HFFc6 (cell line): ENCODE data around the gene BPIFB3. TPM values are rescaled to one million over a fixed set of nuclear protein-coding genes. Genes with fewer than 3 reads are reported as not detected.

Source experiments
- DNase-seq: peaks from one replicate; pipeline ENCODE4 v3.0.0-alpha.2; 2018
- H3K27ac Mint-ChIP-seq: 2 replicates; pipeline ENCODE4 v1.8.0; 2020; ENCODE audit warnings: mild to moderate bottlenecking, mixed read lengths
- H3K27me3 Mint-ChIP-seq: 2 replicates; pipeline ENCODE4 v1.8.0; 2021; ENCODE audit warnings: mild to moderate bottlenecking, moderate library complexity, mixed read lengths; ENCODE audit not compliant: insufficient read depth
- H3K36me3 Mint-ChIP-seq: 2 replicates; pipeline ENCODE4 v1.8.0; 2021; ENCODE audit warnings: low read depth, mixed read lengths
- H3K4me1 Mint-ChIP-seq: 2 replicates; pipeline ENCODE4 v1.8.0; 2020; ENCODE audit warnings: low read depth, mixed read lengths
- H3K4me3 Mint-ChIP-seq: 2 replicates; pipeline ENCODE4 v1.8.0; 2020; ENCODE audit warnings: mild to moderate bottlenecking, moderate library complexity, mixed read lengths
- H3K9me3 Mint-ChIP-seq: 2 replicates; pipeline ENCODE4 v1.8.0; 2020; ENCODE audit warnings: mild to moderate bottlenecking, mixed read lengths
- total RNA-seq, 6 experiments: library from RNA; stranded (reverse); fragmentation: NEBNext Ultra II Directional; extraction: Animal tissue kit (Norgen Biotek cat#: 25700); gene quantifications; 2 replicates in 1 of 6; 3 replicates in 5 of 6; pipeline ENCODE4 v1.2.3, GENCODE V29; 2021
- TF ChIP-seq, protein P1 (sequence below): fragments of 200-600 bp; sonication (generic); IDR thresholded peaks from 2 replicates; pipeline ENCODE4 v1.5.0; 2021; ENCODE audit warnings: antibody characterized with exemption, mild to moderate bottlenecking

Gene BPIFB3
- total RNA-seq, 6 experiments from 2014 or later, result not detected

DNA sequence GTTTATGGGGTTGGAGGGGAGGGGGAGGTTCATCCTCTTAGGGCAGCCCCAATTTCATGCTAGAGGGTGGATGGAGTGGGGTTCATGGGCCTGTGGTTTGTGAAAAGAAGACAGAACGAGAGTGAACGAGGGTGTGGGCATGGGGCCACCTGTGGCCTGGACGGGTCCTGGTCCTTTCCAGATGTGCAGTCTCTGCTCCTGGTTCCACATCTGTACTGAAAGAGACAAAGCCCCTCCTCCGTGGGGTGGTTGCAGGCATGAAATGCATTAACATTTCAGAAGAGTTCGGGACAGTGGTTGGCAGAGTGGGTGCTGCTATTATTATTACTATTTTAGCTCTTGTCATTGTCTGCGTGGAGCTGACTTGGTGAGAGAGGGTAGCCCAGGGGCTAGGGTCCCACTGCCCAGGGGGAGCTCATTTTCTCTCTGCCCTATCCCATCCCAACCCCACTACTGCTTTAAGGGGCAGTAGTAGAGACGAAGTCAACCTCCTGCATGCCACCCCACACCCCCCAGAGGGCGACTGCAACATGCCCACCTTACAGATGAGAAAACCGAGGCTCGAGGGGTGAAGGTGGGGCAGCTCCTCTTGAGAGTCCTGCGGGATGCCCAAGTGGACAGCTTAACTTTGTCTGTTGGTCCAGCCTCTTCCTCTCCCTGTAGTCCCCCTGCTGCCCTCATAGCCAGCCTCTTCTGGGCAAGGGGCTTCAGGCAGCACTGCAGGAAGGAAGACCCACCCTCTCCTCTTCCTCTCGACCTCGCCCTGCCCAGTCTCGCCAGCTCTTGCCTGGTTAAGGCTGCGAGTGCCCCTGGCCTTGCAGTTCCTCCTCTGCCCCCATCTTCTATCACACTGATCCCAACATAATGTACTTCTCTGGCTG is 37.8 kb upstream of the BPIFB3 start:
- no peak overlapping the region for H3K27ac Mint-ChIP-seq

DNA sequence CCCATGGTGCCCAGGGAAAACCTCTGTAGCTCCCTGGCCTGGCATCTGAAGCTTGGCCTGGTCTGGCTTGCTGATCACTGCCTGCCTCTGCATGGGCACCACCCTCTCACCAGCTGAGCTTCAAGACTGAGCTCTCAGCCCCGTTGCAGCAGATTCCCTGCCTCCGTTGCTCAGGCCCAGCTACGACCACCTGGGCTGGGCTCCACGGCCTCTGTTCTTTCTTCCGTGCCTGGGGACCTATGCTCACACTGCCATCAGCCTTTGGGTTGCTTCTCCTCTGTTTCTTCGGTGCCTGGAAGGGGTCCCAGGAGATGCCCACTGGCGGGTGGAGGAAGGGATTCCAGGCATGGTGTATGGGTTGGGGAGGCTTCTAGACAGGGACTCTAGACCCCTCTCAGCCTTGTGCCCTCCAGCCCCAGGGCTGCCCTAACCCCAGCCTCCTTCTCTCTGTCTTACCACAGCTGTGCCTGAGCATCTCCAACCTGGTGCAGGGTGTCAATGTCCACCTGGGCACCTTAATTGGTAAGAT is 37.1 kb upstream of the BPIFB3 start:
- Mint-ChIP-seq H3K27ac (no peak overlapping the region), H3K27me3 (peaks cover 56% of the 10 kb centered on the region)

More for the DNA sequence above, 37.8 kb upstream of the BPIFB3 start:
- TF ChIP-seq, protein P1, sequence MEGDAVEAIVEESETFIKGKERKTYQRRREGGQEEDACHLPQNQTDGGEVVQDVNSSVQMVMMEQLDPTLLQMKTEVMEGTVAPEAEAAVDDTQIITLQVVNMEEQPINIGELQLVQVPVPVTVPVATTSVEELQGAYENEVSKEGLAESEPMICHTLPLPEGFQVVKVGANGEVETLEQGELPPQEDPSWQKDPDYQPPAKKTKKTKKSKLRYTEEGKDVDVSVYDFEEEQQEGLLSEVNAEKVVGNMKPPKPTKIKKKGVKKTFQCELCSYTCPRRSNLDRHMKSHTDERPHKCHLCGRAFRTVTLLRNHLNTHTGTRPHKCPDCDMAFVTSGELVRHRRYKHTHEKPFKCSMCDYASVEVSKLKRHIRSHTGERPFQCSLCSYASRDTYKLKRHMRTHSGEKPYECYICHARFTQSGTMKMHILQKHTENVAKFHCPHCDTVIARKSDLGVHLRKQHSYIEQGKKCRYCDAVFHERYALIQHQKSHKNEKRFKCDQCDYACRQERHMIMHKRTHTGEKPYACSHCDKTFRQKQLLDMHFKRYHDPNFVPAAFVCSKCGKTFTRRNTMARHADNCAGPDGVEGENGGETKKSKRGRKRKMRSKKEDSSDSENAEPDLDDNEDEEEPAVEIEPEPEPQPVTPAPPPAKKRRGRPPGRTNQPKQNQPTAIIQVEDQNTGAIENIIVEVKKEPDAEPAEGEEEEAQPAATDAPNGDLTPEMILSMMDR, result no peak
- H3K27me3 Mint-ChIP-seq, result peaks cover 55% of the 10 kb centered on the region
- DNase-seq, result no peak
- H3K4me1 Mint-ChIP-seq, result no peaks in the 10 kb centered on the region
- no peak overlapping the region for H3K4me3 Mint-ChIP-seq
- no peaks in the 10 kb centered on the region for H3K36me3 Mint-ChIP-seq
- no peaks in the 10 kb centered on the region for H3K9me3 Mint-ChIP-seq

DNA sequence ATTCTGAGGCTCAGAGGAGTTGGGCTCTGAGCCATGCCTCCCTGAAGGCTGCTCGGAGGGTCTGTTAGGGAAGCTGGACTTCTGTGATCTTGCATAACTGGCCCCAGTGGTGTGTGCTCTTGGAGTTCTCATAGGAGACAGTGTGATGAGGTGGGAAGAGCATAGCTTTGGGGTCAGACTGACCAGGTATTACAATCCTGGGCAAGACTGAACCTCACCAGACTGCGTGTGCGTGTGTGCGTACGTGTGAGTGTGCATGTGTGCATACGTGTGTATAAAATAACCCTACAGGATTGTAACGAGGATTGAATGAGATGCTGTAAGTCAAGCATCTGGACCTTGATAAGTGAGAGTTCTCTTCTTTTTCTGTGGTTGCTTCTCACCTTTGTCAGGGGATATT is 36.2 kb upstream of the BPIFB3 start:
- Mint-ChIP-seq H3K9me3 (no peaks in the 10 kb centered on the region), H3K27ac (no peak overlapping the region), H3K4me1 (no peaks in the 10 kb centered on the region), H3K27me3 (peaks cover 56% of the 10 kb centered on the region), H3K4me3 (no peak overlapping the region), H3K36me3 (no peaks in the 10 kb centered on the region)
- no peak for DNase-seq
- TF ChIP-seq, protein P1, result no peak

More for the DNA sequence above, 37.1 kb upstream of the BPIFB3 start:
- Mint-ChIP-seq H3K9me3 (no peaks in the 10 kb centered on the region), H3K4me1 (no peaks in the 10 kb centered on the region), H3K4me3 (no peak overlapping the region), H3K36me3 (no peaks in the 10 kb centered on the region)
- TF ChIP-seq, protein P1, result no peak
- DNase-seq, result no peak

DNA sequence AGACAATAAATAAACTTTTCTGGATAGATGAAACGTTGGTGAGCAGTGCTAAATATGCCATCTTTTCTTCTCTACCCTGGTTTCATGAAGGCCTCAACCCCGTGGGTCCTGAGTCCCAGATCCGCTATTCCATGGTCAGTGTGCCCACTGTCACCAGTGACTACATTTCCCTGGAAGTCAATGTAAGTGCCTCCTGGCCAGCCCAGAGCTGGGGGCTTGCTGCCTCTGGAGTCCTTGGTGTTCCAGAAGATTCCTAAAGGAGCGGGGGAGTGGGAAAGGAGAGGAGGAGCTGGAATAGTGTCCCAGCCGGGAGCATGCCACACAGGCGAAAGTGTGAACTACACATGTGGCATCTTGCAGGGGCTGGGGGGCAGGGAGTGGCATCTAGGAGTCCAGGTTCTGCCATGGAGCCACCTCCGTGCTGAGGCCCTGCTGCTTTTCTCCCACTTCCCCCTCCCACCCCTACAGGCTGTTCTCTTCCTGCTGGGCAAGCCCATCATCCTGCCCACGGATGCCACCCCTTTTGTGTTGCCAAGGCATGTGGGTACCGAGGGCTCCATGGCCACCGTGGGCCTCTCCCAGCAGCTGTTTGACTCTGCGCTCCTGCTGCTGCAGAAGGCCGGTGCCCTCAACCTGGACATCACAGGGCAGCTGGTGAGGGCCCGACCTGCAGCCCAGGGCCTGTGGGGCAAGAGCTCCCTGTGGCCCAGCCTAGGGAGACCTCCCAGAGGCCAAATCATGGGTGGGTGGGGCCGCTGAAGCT is 35.4 kb upstream of the BPIFB3 start:
- H3K9me3 Mint-ChIP-seq, result no peaks in the 10 kb centered on the region

More for the DNA sequence above, 35.4 kb upstream of the BPIFB3 start:
- Mint-ChIP-seq H3K36me3 (no peaks in the 10 kb centered on the region), H3K27ac (no peak overlapping the region), H3K27me3 (peaks cover 55% of the 10 kb centered on the region), H3K4me1 (no peaks in the 10 kb centered on the region), H3K4me3 (no peak overlapping the region)
- TF ChIP-seq, protein P1, result no peak
- no peak for DNase-seq
